H1 (cell line): ENCODE data around the gene PDK1. TPM values are rescaled to one million over a fixed set of nuclear protein-coding genes. Genes with fewer than 3 reads are reported as not detected.

Experiments
- RXRA ChIP-seq: IDR thresholded peaks from 2 replicates; pipeline ENCODE4 v1.6.1; 2011; ENCODE audit warnings: low read depth, mild to moderate bottlenecking, low read length, moderate library complexity; ENCODE audit not compliant: insufficient read depth
- SP2 ChIP-seq: IDR thresholded peaks from 2 replicates; pipeline ENCODE4 v1.6.1; 2012; ENCODE audit warnings: mild to moderate bottlenecking, low read length, inconsistent platforms
- TCF12 ChIP-seq: IDR thresholded peaks from 2 replicates; pipeline ENCODE4 v1.6.1; 2011; ENCODE audit warnings: low read depth, mild to moderate bottlenecking, low read length
- ZNF274 ChIP-seq: IDR thresholded peaks from 2 replicates; pipeline ENCODE4 v1.7.0; 2012; ENCODE audit warnings: low read length, borderline replicate concordance; ENCODE audit errors: extremely low read depth
- polyA plus RNA-seq, 7 experiments: library from polyadenylated mRNA; depleted of rRNA in 3 of 7; stranded (reverse) in 5 of 7; unstranded in 2 of 7; fragments of >200 nt in 5 of 7; fragments of 200-250 nt in 2 of 7; gene quantifications; 1 replicate in 5 of 7; 2 replicates in 1 of 7; 4 replicates in 1 of 7; pipeline versions ENCODE4 v1.2.1 to v1.2.3, GENCODE V29; 2011 to 2013; ENCODE audit warnings: missing spikeins in 2 of 7, mixed read lengths in 2 of 7
- total RNA-seq: library from RNA; stranded (reverse); fragmentation: NEBNext Ultra II Directional; extraction: Animal tissue kit (Norgen Biotek cat#: 25700); gene quantifications from 2 replicates; pipeline ENCODE4 v1.2.1, GENCODE V29; 2021

The PDK1 gene
- total and polyA plus RNA-seq, 2 of the 8 experiments (the other 6 are each of a cell fraction or from before 2014, with no cell fraction given) = 18.2 to 21.9 TPM

- TF ChIP-seq RXRA (no peak), TCF12 (no peak), SP2 (no peak), ZNF274 (no peak)
Measured at GRCh38 chr2:172552547-172553291, 3.2 kb upstream of the PDK1 start (continued).
